Fibroblast of skin of left quadriceps (primary cell): ENCODE data around the gene CXCR2.
A peak's percentile ranks its signal among the peaks of the same experiment; 100 is the strongest.

Source experiments
- DNase-seq, 2 experiments: peaks; one replicate each; pipeline ENCODE4 v3.0.0-alpha.2; 2013; ENCODE audit warnings: low read depth in 2 of 2

CXCR2 gene

DNA sequence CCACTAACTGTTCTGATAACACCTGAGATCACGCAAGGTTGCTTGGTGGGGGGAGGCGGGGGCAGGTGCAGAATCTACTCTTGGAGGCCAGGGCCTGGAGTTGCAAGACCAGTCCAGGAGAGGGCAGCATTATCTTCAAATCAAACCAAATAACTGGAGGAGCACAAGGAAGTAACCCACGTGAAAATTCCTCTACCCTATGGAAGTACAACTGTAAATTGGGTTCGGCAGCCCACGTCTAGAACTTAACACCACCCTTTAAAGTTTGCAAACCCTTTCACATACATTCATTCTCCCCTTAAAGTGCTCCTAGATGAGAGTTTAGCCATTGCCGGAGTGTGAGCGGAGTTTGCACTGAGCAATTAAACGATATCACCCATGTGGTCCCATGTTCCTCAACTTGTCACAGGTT lies 60.5 kb downstream of the CXCR2 start:
- peak; percentile 22 to 34 for DNase-seq
